Measurements from ENCODE around the gene FNBP1. TPM values are rescaled to one million over a fixed set of nuclear protein-coding genes. Genes with fewer than 3 reads are reported as not detected.

Gene FNBP1
- total and polyA plus RNA-seq, 10 of the 15 experiments (the other 5 are each of a cell fraction or from before 2014, with no cell fraction given), result 64.5 to 353 (median 179) TPM

DNA sequence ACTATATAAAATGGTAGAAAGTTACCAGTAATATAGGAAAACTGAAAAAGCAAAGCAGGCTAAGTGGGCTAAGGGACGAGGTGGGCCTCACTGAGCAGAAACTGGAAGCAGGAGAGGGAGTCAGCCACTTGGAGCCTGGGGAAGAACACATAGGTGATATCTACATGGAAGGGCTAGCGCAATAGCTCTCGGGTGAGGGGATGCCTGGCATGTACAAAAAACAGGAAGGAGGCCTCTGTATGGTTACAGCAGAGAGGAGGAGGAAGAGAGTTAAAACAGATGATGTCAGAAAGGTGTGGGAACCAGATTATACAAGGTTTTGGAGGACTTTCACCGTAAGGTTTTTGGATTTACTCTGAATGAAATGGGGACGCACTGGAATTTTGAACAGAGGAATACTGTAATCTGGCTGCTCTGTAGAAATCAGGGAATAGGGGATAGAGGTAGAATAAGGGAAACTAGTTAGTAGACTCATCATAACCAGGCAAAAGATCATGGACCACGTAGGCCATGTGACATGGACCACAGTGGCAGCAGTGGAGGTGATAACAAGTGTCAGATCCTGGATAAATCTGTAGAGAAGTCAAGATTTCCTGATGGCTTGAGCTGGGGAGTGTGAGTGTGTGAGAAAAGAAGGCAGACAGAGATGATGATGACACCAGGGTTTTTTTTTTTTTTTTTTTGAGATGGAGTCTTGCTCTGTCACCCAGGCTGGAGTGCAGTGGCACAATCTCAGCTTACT is 52.5 kb downstream of the FNBP1 start:
- CTCF ChIA-PET, result interaction anchor here (0.6 to 2.1 kb wide), 5 partner anchors 27 to 105 kb away, joined by 3 to 7 read pairs (median 4); no protein-coding TSS in a partner anchor
- 0% methylated on average over 6 of the region's 6 CpGs for WGBS (ENCODE audit: insufficient coverage, insufficient replicate concordance, low lambda C conversion rate, missing lambda C conversion rate)
- POLR2A ChIA-PET, result interaction anchor here (1.1 to 14.1 kb wide), 12 partner anchors 10 to 103 kb away, joined by 5 to 270 read pairs (median 18); partner anchors contain the start of gene FNBP1
- peaks cover 93% of the 10 kb centered on the region for H3K79me2 ChIP-seq (ENCODE audit: control insufficient read depth, insufficient read depth, low read length)
- DNase-seq (ENCODE audit: low read depth, low spot score), result no peak
- H4K20me1 ChIP-seq (ENCODE audit: control insufficient read depth, insufficient read depth), result no peaks in the 10 kb centered on the region
- H2AFZ ChIP-seq (ENCODE audit: control insufficient read depth, low read depth, low read length), result no peak overlapping the region
- no peak for FAIRE-seq
- peak overlapping the region; percentile 95 for H3K9ac ChIP-seq (ENCODE audit: control insufficient read depth, insufficient read depth, low read length)
- H3K4me1 ChIP-seq (ENCODE audit: control insufficient read depth, insufficient read depth, low read length), result peaks cover 72% of the 10 kb centered on the region
- no TSS peak for BruUV-seq (replicated peaks)
- H3K36me3 ChIP-seq (ENCODE audit: control insufficient read depth in 2 of 2, insufficient read depth in 2 of 2, low read length in 1 of 2), result peaks cover 6 to 18% of the 10 kb centered on the region in 2 experiments
- in situ Hi-C loops (cut with MboI), result loop anchor here (5.0 kb wide), 1 partner anchor 103 kb away; no protein-coding TSS in a partner anchor
- SMC1A ChIA-PET (ENCODE audit: uncharacterized antibody, unreplicated experiment), result interaction anchor here (0.6 to 23.6 kb wide), 13 partner anchors 14 to 103 kb away, joined by 3 to 763 read pairs (median 5); no protein-coding TSS in a partner anchor
- H3K4me2 ChIP-seq (ENCODE audit: control insufficient read depth, insufficient read depth), result peak overlapping the region; percentile 77
- RAD21 ChIA-PET (ENCODE audit: unreplicated experiment), result interaction anchor here (0.7 to 17.1 kb wide), 8 partner anchors 17 to 103 kb away, joined by 5 to 418 read pairs (median 61); partner anchors contain the start of gene FNBP1
- H3K4me3 ChIP-seq, result peak overlapping the region; percentile 31; the same call in 1 of the 2 replicates
- ATAC-seq, result peak; percentile 42
- H3K27ac ChIP-seq (ENCODE audit: control insufficient read depth, insufficient read depth), result peak overlapping the region; percentile 100
- H3K9me3 ChIP-seq (replicated peaks; ENCODE audit: control insufficient read depth, insufficient read depth, low read length), result no peaks in the 10 kb centered on the region; the same call in 2 of the 3 replicates
- intact Hi-C loops (cut with micrococcal nuclease; ENCODE audit: unreplicated experiment), result no loop called here
- H3K27me3 ChIP-seq (replicated peaks in 1 of 2; ENCODE audit: control insufficient read depth in 2 of 2, insufficient read depth in 2 of 2, low read length in 1 of 2), result no peaks in the 10 kb centered on the region
- peak; percentile 47; the same call in 1 of the 2 replicates for TF ChIP-seq CREM (IDR thresholded peaks at IDR 0.05; ENCODE audit: low read depth)
- TF ChIP-seq SRF (IDR thresholded peaks at IDR 0.05; ENCODE audit: low read depth in 2 of 2, low read length in 2 of 2), result no peak
- TF ChIP-seq MEF2B (IDR thresholded peaks at IDR 0.05; ENCODE audit: partially characterized antibody, poor library complexity, severe bottlenecking), result no peak
- TF ChIP-seq POLR2A (IDR thresholded peaks at IDR 0.05; ENCODE audit: low read depth, low read length), result peak; percentile 69
- TF ChIP-seq POU2F2 (IDR thresholded peaks at IDR 0.05; ENCODE audit: borderline replicate concordance, low read depth, low read length), result peak; percentile 36; the same call in 1 of the 3 replicates
- no peak for TF ChIP-seq EGR1 (IDR thresholded peaks at IDR 0.05; ENCODE audit: borderline replicate concordance in 1 of 2, low read depth in 2 of 2, low read length in 2 of 2)
- TF ChIP-seq JUND (IDR thresholded peaks at IDR 0.05; ENCODE audit: low read depth, low read length), result no peak
- TF ChIP-seq, protein P1, sequence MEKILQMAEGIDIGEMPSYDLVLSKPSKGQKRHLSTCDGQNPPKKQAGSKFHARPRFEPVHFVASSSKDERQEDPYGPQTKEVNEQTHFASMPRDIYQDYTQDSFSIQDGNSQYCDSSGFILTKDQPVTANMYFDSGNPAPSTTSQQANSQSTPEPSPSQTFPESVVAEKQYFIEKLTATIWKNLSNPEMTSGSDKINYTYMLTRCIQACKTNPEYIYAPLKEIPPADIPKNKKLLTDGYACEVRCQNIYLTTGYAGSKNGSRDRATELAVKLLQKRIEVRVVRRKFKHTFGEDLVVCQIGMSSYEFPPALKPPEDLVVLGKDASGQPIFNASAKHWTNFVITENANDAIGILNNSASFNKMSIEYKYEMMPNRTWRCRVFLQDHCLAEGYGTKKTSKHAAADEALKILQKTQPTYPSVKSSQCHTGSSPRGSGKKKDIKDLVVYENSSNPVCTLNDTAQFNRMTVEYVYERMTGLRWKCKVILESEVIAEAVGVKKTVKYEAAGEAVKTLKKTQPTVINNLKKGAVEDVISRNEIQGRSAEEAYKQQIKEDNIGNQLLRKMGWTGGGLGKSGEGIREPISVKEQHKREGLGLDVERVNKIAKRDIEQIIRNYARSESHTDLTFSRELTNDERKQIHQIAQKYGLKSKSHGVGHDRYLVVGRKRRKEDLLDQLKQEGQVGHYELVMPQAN (conservative IDR thresholded peaks at IDR 0.05), result no peak
- TF ChIP-seq GABPA (IDR thresholded peaks at IDR 0.05; ENCODE audit: low read depth), result no peak
- TF ChIP-seq, protein P2, sequence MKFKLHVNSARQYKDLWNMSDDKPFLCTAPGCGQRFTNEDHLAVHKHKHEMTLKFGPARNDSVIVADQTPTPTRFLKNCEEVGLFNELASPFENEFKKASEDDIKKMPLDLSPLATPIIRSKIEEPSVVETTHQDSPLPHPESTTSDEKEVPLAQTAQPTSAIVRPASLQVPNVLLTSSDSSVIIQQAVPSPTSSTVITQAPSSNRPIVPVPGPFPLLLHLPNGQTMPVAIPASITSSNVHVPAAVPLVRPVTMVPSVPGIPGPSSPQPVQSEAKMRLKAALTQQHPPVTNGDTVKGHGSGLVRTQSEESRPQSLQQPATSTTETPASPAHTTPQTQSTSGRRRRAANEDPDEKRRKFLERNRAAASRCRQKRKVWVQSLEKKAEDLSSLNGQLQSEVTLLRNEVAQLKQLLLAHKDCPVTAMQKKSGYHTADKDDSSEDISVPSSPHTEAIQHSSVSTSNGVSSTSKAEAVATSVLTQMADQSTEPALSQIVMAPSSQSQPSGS (IDR thresholded peaks at IDR 0.05; ENCODE audit: low read length), result peak; percentile 72; the same call in 1 of the 2 replicates
- TF ChIP-seq SMAD5 (IDR thresholded peaks at IDR 0.05; ENCODE audit: low read depth), result no peak
- no peak for TF ChIP-seq SREBF2 (IDR thresholded peaks at IDR 0.05; ENCODE audit: low read length)
- peak; percentile 77 for TF ChIP-seq EED (IDR thresholded peaks at IDR 0.05; ENCODE audit: low read depth)
- no peak for TF ChIP-seq RB1 (IDR thresholded peaks at IDR 0.05; ENCODE audit: borderline replicate concordance)
- 0 out of 2 replicates have a peak, but pooled peaks have one; percentile 37 for TF ChIP-seq NFIC (IDR thresholded peaks at IDR 0.05; ENCODE audit: low read depth, low read length)
- TF ChIP-seq NBN (IDR thresholded peaks at IDR 0.05), result 0 out of 2 replicates have a peak, but pooled peaks have one; percentile 41
- no peak for TF ChIP-seq LARP7 (IDR thresholded peaks at IDR 0.05)
- TF ChIP-seq RAD21 (IDR thresholded peaks at IDR 0.05; ENCODE audit: insufficient read depth, low read depth, low read length), result no peak
- peak; percentile 58; the same call in 1 of the 2 replicates for TF ChIP-seq SPI1 (IDR thresholded peaks at IDR 0.05; ENCODE audit: borderline replicate concordance, insufficient read depth, low read depth, low read length)
- no peak for TF ChIP-seq KAT2A (conservative IDR thresholded peaks at IDR 0.05; ENCODE audit: control insufficient read depth, low read depth, low read length)
- TF ChIP-seq EP300 (IDR thresholded peaks at IDR 0.05; ENCODE audit: borderline replicate concordance in 1 of 2, control insufficient read depth in 1 of 2, low read depth in 2 of 2, low read length in 2 of 2), result peak; percentile 15 to 18; a peak in 2 of 4 replicates
- TF ChIP-seq RBBP5 (conservative IDR thresholded peaks at IDR 0.05), result no peak
